ENCODE data around the gene PANK4.

- TF ChIP-seq EP300 (IDR thresholded peaks at IDR 0.05) = no peak
- TF ChIP-seq, protein P1, sequence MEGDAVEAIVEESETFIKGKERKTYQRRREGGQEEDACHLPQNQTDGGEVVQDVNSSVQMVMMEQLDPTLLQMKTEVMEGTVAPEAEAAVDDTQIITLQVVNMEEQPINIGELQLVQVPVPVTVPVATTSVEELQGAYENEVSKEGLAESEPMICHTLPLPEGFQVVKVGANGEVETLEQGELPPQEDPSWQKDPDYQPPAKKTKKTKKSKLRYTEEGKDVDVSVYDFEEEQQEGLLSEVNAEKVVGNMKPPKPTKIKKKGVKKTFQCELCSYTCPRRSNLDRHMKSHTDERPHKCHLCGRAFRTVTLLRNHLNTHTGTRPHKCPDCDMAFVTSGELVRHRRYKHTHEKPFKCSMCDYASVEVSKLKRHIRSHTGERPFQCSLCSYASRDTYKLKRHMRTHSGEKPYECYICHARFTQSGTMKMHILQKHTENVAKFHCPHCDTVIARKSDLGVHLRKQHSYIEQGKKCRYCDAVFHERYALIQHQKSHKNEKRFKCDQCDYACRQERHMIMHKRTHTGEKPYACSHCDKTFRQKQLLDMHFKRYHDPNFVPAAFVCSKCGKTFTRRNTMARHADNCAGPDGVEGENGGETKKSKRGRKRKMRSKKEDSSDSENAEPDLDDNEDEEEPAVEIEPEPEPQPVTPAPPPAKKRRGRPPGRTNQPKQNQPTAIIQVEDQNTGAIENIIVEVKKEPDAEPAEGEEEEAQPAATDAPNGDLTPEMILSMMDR (IDR thresholded peaks at IDR 0.05) = no peak
Measured at GRCh38 chr1:2479186-2479585, 47.2 kb downstream of the PANK4 start.

Data from esophagus muscularis mucosa (tissue), 3 donors.